ENCODE data around the gene RFK.
A peak's percentile ranks its signal among the peaks of the same experiment; 100 is the strongest.
"Not testable (repeated sequence)": the region's sequence is repeated elsewhere in the genome, so short reads cannot be mapped to it uniquely, and the experiment has no call there.

The RFK gene

GRCh38 chr9:76394195-76394959 lies at the start of gene RFK:
Gene RFK (minus strand): TSS chr9:76394426. CDS start chr9:76394171, 255 bp downstream.
- peak; percentile 39 for DNase-seq

- no peak for DNase-seq
These were observed 49.7 kb upstream of the RFK start for GRCh38 chr9:76443887-76444286.

GRCh38 chr9:76441551-76442322 lies 47.5 kb upstream of the RFK start:
- DNase-seq: no peak

- no peak for DNase-seq
These were observed 44.8 kb upstream of the RFK start for GRCh38 chr9:76438841-76439588.

- DNase-seq: not testable (repeated sequence)
These were observed 42.9 kb upstream of the RFK start for GRCh38 chr9:76437017-76437699.

GRCh38 chr9:76434897-76435296 lies 40.7 kb upstream of the RFK start:
- not testable (repeated sequence) for DNase-seq

- no peak for DNase-seq
These were observed 39.6 kb upstream of the RFK start for GRCh38 chr9:76433836-76434235.

- no peak for DNase-seq
These were observed 39.2 kb upstream of the RFK start for GRCh38 chr9:76433406-76433805.

GRCh38 chr9:76431601-76432000 lies 37.4 kb upstream of the RFK start:
- no peak for DNase-seq

- DNase-seq: no peak
These were observed 32.7 kb upstream of the RFK start for GRCh38 chr9:76426807-76427419.

GRCh38 chr9:76425677-76426453 lies 31.6 kb upstream of the RFK start:
- no peak for DNase-seq

GRCh38 chr9:76424491-76424890 lies 30.3 kb upstream of the RFK start:
- DNase-seq: no peak

GRCh38 chr9:76423216-76424177 lies 29.3 kb upstream of the RFK start:
- DNase-seq: no peak

GRCh38 chr9:76419782-76420380 lies 25.7 kb upstream of the RFK start:
- DNase-seq: no peak

- DNase-seq: no peak
These were observed 23.2 kb upstream of the RFK start for GRCh38 chr9:76417394-76417793.

- no peak for DNase-seq
These were observed 21.5 kb upstream of the RFK start for GRCh38 chr9:76415731-76416130.

GRCh38 chr9:76415154-76415553 lies 20.9 kb upstream of the RFK start:
- no peak for DNase-seq

GRCh38 chr9:76414661-76415060 lies 20.4 kb upstream of the RFK start:
- no peak for DNase-seq

GRCh38 chr9:76413658-76414057 lies 19.4 kb upstream of the RFK start:
- DNase-seq: no peak

- DNase-seq: no peak
These were observed 18.4 kb upstream of the RFK start for GRCh38 chr9:76412638-76413037.
